ENCODE data around the gene IFFO2.

IFFO2 gene

GRCh38 chr1:18938008-18938706 is 18.3 kb downstream of the IFFO2 start:
- no peak for DNase-seq (ENCODE audit: extremely low spot score)
- POLR2A ChIA-PET: interaction anchor here (1.4 kb wide), 1 partner anchor 8 kb away, joined by 5 read pairs; no protein-coding TSS in a partner anchor
- CTCF ChIA-PET: interaction anchor here (1.1 to 4.4 kb wide), 4 partner anchors 12 to 30 kb away, joined by 3 to 18 read pairs (median 4); no protein-coding TSS in a partner anchor
- no peak for TF ChIP-seq CTCF (IDR thresholded peaks at IDR 0.05; ENCODE audit: control extremely low read depth, extremely low read depth, low read depth, missing control alignments)

GRCh38 chr1:18937539-18937938 is 18.9 kb downstream of the IFFO2 start:
- TF ChIP-seq CTCF (IDR thresholded peaks at IDR 0.05; ENCODE audit: control extremely low read depth, extremely low read depth, low read depth, missing control alignments): no peak
- ChIA-PET POLR2A (interaction anchor here (1.4 kb wide), 1 partner anchor 8 kb away, joined by 5 read pairs; no protein-coding TSS in a partner anchor), CTCF (interaction anchor here (1.2 kb wide), 1 partner anchor 25 kb away, joined by 3 read pairs; no protein-coding TSS in a partner anchor)
- no peak for DNase-seq (ENCODE audit: extremely low spot score)

- CTCF ChIA-PET: interaction anchor here (1.2 kb wide), 1 partner anchor 25 kb away, joined by 3 read pairs; no protein-coding TSS in a partner anchor
- TF ChIP-seq CTCF (IDR thresholded peaks at IDR 0.05; ENCODE audit: control extremely low read depth, extremely low read depth, low read depth, missing control alignments): no peak
- POLR2A ChIA-PET: no interaction called here
- no peak for DNase-seq (ENCODE audit: extremely low spot score)
Measured at GRCh38 chr1:18936814-18937481, 19.5 kb downstream of the IFFO2 start.

GRCh38 chr1:18936471-18936813 is 20.0 kb downstream of the IFFO2 start:
- ChIA-PET CTCF (interaction anchor here (1.2 kb wide), 1 partner anchor 24 kb away, joined by 3 read pairs; no protein-coding TSS in a partner anchor), POLR2A (no interaction called here)
- TF ChIP-seq CTCF (IDR thresholded peaks at IDR 0.05; ENCODE audit: control extremely low read depth, extremely low read depth, low read depth, missing control alignments): no peak
- DNase-seq (ENCODE audit: extremely low spot score): no peak

GRCh38 chr1:18934205-18935000 is 22.1 kb downstream of the IFFO2 start:
- DNase-seq (ENCODE audit: extremely low spot score): no peak
- POLR2A ChIA-PET: no interaction called here
- CTCF ChIA-PET: interaction anchor here (1.0 to 1.1 kb wide), 2 partner anchors 21 to 25 kb away, joined by 3 to 5 read pairs; no protein-coding TSS in a partner anchor
- no peak for TF ChIP-seq CTCF (IDR thresholded peaks at IDR 0.05; ENCODE audit: control extremely low read depth, extremely low read depth, low read depth, missing control alignments)

GRCh38 chr1:18932879-18933278 is 23.6 kb downstream of the IFFO2 start:
- ChIA-PET POLR2A (no interaction called here), CTCF (interaction anchor here (0.9 to 3.7 kb wide), 4 partner anchors 10 to 48 kb away, joined by 3 to 26 read pairs (median 4); no protein-coding TSS in a partner anchor)
- DNase-seq (ENCODE audit: extremely low spot score): no peak
- TF ChIP-seq CTCF (IDR thresholded peaks at IDR 0.05; ENCODE audit: control extremely low read depth, extremely low read depth, low read depth, missing control alignments): no peak

Measured in GM10248 (cell line).